GM18502 (cell line): Measurements from ENCODE around the gene GASK1A.
A peak's percentile ranks its signal among the peaks of the same experiment; 100 is the strongest.
"Not testable (repeated sequence)": the region's sequence is repeated elsewhere in the genome, so short reads cannot be mapped to it uniquely, and the experiment has no call there.

ENCODE experiments used
- ATAC-seq: cut with Tn5 transposase; IDR thresholded peaks from one replicate; pipeline ENCODE4 v1.9.1; 2021; ENCODE audit warnings: mild to moderate bottlenecking; ENCODE audit not compliant: unreplicated experiment, poor library complexity

The GASK1A gene

GRCh38 chr3:43030162-43030935 is 51.2 kb downstream of the GASK1A start:
- no peak for ATAC-seq

DNA sequence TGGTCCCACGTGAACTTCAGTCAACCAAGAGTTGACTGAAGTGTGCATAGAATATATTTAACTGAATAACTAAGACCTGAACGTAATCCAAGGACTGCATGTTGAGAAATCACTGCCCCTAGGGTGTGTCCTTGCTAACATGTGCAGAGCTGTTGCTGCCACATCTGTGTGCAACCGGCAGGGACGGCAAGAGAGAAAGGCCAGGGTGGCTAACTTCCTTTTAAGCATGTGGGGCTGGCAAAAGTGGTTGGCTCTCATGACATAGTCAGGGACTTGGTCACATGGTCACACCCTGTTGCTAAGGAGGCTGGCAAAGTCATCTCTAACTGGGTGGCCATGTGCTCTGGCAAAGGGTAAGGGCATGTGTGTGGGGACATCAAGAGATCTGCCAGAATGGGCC is 52.4 kb downstream of the GASK1A start:
- ATAC-seq, result no peak

GRCh38 chr3:43031889-43032545 is 52.9 kb downstream of the GASK1A start:
- ATAC-seq, result no peak

DNA sequence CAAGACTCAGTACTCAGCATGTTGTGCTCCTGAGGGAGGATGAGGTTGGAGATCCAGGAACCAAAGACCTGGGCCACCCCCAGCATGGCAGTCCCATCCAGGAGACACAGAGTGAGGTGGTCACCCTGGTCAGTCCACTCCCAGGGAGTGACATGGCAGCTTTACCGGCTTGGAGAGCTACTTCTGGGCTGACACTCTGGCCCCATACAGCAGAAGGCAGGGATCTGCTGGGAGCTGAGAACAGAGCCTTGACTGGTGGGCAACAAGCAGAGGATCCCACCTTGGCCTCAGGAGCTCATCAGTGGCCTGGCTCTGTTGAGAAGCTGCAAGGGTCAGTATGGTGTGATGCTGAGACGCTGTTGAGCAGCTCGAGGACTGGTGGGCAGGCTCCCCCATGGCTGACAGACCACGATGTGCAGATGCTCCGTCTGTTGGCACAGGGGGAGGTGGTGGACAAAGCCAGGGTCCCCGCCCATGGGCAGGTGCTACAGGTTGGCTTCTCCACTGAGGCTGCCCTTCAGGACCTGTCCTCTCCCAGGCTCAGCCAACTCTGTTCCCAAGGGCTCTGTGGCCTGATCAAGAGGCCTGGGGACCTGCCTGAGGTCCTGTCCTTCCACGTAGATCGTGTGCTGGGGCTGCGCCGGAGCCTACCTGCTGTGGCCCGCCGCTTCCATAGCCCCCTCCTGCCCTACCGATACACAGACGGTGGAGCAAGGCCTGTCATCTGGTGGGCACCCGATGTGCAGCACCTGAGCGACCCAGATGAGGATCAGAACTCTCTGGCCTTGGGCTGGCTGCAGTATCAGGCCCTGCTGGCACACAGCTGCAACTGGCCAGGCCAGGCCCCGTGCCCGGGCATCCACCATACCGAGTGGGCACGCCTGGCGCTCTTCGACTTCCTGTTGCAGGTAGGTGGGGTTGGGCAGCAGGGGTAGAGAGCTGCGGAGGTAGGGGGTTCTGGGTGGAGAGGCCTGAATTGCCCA is 53.8 kb downstream of the GASK1A start:
- no peak for ATAC-seq

- ATAC-seq, result no peak
Measured at GRCh38 chr3:43034200-43034599, 55.1 kb downstream of the GASK1A start.

GRCh38 chr3:43034911-43035310 is 55.8 kb downstream of the GASK1A start:
- no peak for ATAC-seq

GRCh38 chr3:43035801-43036365 is 56.8 kb downstream of the GASK1A start:
- no peak for ATAC-seq

DNA sequence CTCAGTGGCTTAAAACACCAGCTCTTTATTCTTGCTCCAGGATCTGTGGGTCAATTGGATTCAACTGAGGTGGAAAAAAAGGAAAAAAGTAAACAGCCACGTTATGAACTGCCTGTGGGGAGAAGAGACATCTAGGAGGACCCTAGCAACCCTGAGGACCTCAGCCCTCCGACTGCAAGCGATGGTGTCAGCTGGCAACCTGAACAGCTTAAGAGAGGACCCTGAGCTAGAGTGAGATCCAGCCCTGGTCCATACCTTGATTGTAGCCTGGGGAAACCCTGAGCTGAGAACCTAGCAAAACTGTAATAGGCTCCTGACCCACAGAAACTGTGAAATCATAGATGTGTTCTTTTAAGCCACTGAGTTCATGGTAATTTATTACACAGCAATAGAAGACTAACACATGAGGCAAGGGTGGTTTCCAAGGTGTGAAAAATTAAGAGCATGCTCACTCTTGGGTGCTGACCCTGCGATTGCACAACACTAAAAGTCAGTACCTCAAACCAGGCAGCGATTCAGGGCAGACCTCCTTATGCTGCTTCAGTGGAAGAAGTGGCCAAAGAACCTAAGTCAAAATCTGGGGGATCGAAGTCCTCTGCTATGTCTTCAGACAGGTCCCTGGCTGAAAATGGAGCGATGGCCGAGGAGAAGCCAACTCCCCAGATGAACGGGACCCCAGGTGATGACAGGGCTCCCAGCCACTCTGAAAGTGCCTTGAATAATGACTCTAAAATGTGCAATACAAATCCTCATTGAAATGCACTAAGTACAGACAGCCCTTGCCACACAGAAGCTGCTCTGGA is 57.7 kb downstream of the GASK1A start:
- ATAC-seq, result no peak

DNA sequence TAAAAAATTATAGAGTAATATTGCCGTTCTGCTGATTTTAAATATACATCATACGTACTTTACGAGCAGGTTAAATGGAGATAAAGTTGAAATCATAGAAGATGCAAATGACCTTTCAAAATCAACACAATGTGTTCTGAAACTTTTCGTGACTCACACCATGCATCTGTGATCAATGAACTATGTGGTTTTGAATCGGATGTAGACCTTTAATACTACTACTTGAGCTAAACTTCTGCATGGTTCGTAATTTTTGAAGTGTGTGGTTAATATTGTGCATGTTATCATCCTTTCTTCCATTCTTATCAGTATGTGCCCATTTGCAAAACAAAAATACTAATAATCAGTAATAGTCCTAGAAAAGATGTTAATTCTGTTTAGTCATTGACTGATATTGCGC is 58.9 kb downstream of the GASK1A start:
- peak; percentile 42 for ATAC-seq

DNA sequence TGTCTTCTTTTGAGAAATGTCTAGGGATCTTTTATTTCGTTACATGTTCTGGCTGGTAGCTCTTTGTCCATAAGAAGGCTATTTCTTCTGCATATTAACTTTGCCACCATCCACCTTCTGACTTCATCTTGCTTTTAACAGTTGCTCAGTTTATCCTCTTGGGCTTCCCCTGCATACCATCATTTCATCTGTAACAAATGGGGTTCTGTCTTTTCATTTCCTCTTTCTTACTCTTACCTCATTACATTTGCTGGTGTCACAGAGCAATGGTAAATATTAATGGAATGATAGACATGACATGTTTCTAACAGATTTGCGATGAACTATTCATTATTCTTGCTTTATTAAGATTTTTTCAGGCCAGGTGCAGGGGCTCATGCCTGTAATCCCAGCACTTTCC is 62.4 kb downstream of the GASK1A start:
- ATAC-seq, result no peak

DNA sequence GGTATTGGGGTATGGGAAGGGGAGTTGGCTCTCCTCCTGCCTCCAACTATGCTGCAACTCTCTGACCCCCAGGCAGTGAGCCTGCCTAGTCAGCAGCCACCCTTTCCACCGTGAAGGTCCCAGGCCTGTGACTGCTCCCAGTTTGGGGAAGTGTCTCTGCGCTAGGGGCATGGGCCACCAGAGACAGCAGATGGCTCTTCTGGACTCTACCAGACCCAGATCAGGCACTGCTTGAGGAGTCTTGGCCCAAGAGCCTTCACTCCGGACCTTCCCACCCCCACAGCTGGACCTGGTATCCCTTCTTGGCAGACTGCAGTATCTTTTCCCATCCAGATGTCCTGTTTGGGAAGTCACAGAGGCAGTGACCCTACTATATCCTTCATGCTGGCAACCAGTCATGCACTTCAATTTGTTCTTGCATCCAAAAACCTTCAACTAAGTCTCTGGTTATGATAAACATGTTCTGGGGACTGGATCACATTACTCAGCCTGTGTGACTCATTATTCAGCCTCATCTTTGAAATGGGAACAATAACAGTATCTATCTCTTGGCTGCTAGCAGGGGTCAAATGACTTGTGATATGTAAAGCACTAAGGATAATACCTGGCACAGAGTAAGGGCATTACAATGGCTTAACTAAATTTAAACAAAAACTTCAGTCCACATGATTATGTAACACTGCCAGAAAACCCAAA is 64.1 kb downstream of the GASK1A start:
- no peak for ATAC-seq

GRCh38 chr3:43043793-43044192 is 64.7 kb downstream of the GASK1A start:
- ATAC-seq, result no peak

GRCh38 chr3:43045079-43045478 is 66.0 kb downstream of the GASK1A start:
- ATAC-seq, result not testable (repeated sequence)

GRCh38 chr3:43046583-43046982 is 67.5 kb downstream of the GASK1A start:
- no peak for ATAC-seq

DNA sequence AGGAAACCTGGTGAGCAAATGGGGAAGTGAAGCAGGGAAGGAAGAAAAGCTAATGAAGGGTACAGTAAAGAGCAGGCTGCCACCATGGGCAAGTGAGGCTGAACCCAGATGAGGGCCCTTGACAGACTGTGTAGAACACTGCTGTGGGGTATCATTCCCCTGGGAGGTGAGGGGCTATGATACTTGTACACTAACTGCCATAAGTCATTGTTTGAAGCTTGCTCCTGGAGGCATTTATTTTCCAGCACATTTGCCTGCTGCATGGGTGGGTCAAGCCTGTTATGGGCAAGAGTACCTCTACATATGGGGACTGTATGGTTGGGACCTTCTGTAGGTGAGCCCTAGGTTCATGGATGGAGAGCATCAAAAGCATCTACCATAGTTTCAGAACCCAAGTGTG is 69.4 kb downstream of the GASK1A start:
- no peak for ATAC-seq

DNA sequence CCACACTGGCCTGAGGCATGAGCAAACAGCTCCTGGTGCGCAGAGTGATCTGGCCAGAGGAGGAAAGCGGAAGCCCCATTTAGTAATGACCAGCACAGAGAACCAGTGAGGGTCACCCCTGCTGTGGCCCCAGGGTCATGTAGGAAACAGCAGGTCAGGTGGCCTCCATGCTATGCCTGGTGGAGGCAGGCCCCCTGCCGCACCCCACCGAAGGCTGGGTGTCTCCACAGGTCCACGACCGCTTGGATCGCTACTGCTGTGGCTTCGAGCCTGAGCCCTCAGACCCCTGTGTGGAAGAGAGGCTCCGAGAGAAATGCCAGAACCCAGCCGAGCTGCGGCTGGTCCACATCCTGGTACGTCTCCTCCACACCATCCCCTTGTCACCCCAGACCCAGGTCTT is 74.2 kb downstream of the GASK1A start:
- no peak for ATAC-seq

DNA sequence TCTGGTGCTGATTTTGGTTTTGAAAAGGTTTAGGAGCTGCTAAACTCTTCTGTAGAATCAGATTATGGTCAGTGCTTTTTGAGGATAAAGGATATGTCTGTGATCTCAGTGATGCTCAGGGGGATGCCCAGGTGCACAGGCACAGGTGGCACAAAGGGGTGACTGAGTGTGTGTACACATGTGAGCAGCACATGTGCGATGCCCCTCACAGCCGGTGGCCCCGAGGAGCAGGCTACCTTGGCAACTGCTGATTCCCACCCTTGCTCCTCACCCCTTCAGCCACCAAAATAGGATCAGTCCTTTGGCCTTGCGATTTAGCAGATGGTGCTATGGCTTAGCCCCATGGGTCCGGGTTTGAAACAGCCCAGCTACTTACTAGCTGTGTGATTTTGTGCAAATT is 75.6 kb downstream of the GASK1A start:
- no peak for ATAC-seq

- ATAC-seq, result no peak
Measured at GRCh38 chr3:43055393-43055792, 76.3 kb downstream of the GASK1A start.
